GM12878 (cell line): ENCODE results near the gene PTPRH. TPM values are rescaled to one million over a fixed set of nuclear protein-coding genes. Genes with fewer than 3 reads are reported as not detected.

Experiments
- ATAC-seq: fragments of 200-7000 bp; cut with Tn5 transposase; 3 replicates; pipeline ENCODE4 v1.9.1; 2020; ENCODE audit warnings: mild to moderate bottlenecking, moderate library complexity
- BruUV-seq: library from RNA; stranded (reverse); fragments of 400-500 nt; replicated peaks from 2 replicates; lab custom pipeline; 2021; lab: Mats Ljungman, UMichigan
- CTCF ChIA-PET: fragments of 300-600 bp; sonication (Branson Sonifier 250); formaldehyde crosslinking; extraction: SDS; loops from one replicate; lab custom pipeline; 2021; ENCODE audit warnings: inconsistent platforms; lab: Yijun Ruan, JAX
- POLR2A ChIA-PET: fragments of 350-600 bp; formaldehyde crosslinking; extraction: SDS; loops from one replicate; lab custom pipeline; 2021; ENCODE audit warnings: inconsistent platforms; lab: Charles Lee
- RAD21 ChIA-PET: fragments of 300-600 bp; sonication (Branson Sonifier 250); formaldehyde crosslinking; loops from one replicate; lab custom pipeline; 2023; ENCODE audit warnings: antibody characterized with exemption; ENCODE audit not compliant: unreplicated experiment; lab: Charles Lee
- SMC1A ChIA-PET: fragments of 300-600 bp; sonication (Branson Sonifier 250); formaldehyde crosslinking; loops from one replicate; lab custom pipeline; 2023; ENCODE audit not compliant: unreplicated experiment, uncharacterized antibody; lab: Charles Lee
- DNase-seq: peaks from one replicate; pipeline ENCODE4 v3.0.0-alpha.2; 2011; ENCODE audit warnings: low read depth, low spot score
- FAIRE-seq: peaks from 3 replicates; lab custom pipeline; 2011; peaks lifted over from hg19 to GRCh38; lab: Jason Lieb, UNC
- H2AFZ ChIP-seq: 2 replicates; pipeline ENCODE4 v1.6.0; 2011; ENCODE audit warnings: low read depth, low read length, control low read depth; ENCODE audit not compliant: control insufficient read depth
- H3K27ac ChIP-seq: 2 replicates; pipeline ENCODE4 v1.5.1; 2011; ENCODE audit warnings: control low read depth; ENCODE audit not compliant: control insufficient read depth, insufficient read depth
- H3K27me3 ChIP-seq, 2 experiments: replicated peaks in 1 of 2; 2 replicates each; pipeline versions ENCODE4 v1.6.0 to v1.6.1; 2011; ENCODE audit warnings: low read length in 1 of 2; ENCODE audit not compliant: control insufficient read depth in 2 of 2, insufficient read depth in 2 of 2
- H3K36me3 ChIP-seq, 2 experiments: 2 replicates each; pipeline ENCODE4 v1.5.1; 2011; ENCODE audit warnings: low read length in 1 of 2; ENCODE audit not compliant: control insufficient read depth in 2 of 2, insufficient read depth in 2 of 2
- H3K4me1 ChIP-seq: 2 replicates; pipeline ENCODE4 v1.6.1; 2011; ENCODE audit warnings: mild to moderate bottlenecking, low read length, moderate library complexity, mixed read lengths; ENCODE audit not compliant: control insufficient read depth, insufficient read depth
- H3K4me2 ChIP-seq: 2 replicates; pipeline ENCODE4 v1.6.0; 2011; ENCODE audit warnings: control low read depth; ENCODE audit not compliant: control insufficient read depth, insufficient read depth
- H3K4me3 ChIP-seq: fragments of 200-600 bp; sonication (generic); 2 replicates; pipeline ENCODE4 v1.5.1; 2016
- H3K79me2 ChIP-seq: 2 replicates; pipeline ENCODE4 v1.6.0; 2011; ENCODE audit warnings: low read length; ENCODE audit not compliant: control insufficient read depth, insufficient read depth
- H3K9ac ChIP-seq: 2 replicates; pipeline ENCODE4 v1.8.0; 2011; ENCODE audit warnings: low read length, control low read depth, mixed read lengths; ENCODE audit not compliant: control insufficient read depth, insufficient read depth
- H3K9me3 ChIP-seq: replicated peaks from 3 replicates; pipeline ENCODE4 v1.5.1; 2011; ENCODE audit warnings: mild to moderate bottlenecking, low read length; ENCODE audit not compliant: control insufficient read depth, insufficient read depth
- H4K20me1 ChIP-seq: 2 replicates; pipeline ENCODE4 v1.6.0; 2011; ENCODE audit not compliant: control insufficient read depth, insufficient read depth
- BCLAF1 ChIP-seq: fragments of 450-650 bp; IDR thresholded peaks from 2 replicates; pipeline ENCODE4 v1.6.1; 2017; ENCODE audit warnings: antibody characterized with exemption, mild to moderate bottlenecking, moderate library complexity
- NBN ChIP-seq: fragments of 450-650 bp; IDR thresholded peaks from 2 replicates; pipeline ENCODE4 v1.6.1; 2016
- RAD51 ChIP-seq: fragments of 450-650 bp; IDR thresholded peaks from 2 replicates; pipeline ENCODE4 v1.6.1; 2016; ENCODE audit warnings: moderate library complexity, mild to moderate bottlenecking, inconsistent platforms
- WGBS: methylation state at CpG from one replicate; pipeline ENCODE4 v1.1.6; 2016; ENCODE audit warnings: low lambda C conversion rate; ENCODE audit not compliant: insufficient replicate concordance, insufficient coverage; ENCODE audit errors: missing lambda C conversion rate; 5-methylcytosine and 5-hydroxymethylcytosine counted together
- in situ Hi-C: fragments of 300-500 bp; cut with MboI; formaldehyde crosslinking; loops from 9 replicates; pipeline ENCODE4 v1.14.3; 2018; ENCODE audit warnings: mixed read lengths
- intact Hi-C: fragments of 100-400 bp; cut with micrococcal nuclease; formaldehyde crosslinking; loops from one replicate; pipeline ENCODE4 v1.14.2; 2022; ENCODE audit not compliant: unreplicated experiment
- polyA plus RNA-seq, 11 experiments: library from polyadenylated mRNA; depleted of rRNA in 4 of 11; unstranded in 6 of 11; stranded (reverse) in 5 of 11; fragments of >200 nt; fragmentation: Nextera tagmentation in 4 of 11; fragmentation: Illumina TruSeq in 1 of 11; extraction: Ambion mirVana in 4 of 11; extraction: Trizol in 1 of 11; gene quantifications; 1 replicate in 1 of 11; 2 replicates in 10 of 11; pipeline versions ENCODE4 v1.2.1 to v1.2.3, GENCODE V29; 2011 to 2016; ENCODE audit warnings: inconsistent platforms in 2 of 11, missing spikeins in 2 of 11, low read depth in 1 of 11
- total RNA-seq, 4 experiments: library from RNA; depleted of rRNA in 3 of 4; stranded (reverse); fragments of >200 nt in 3 of 4; fragmentation: Illumina TruSeq in 1 of 4; extraction: Trizol in 1 of 4; gene quantifications; 2 replicates each; pipeline versions ENCODE4 v1.2.1 to v1.2.3, GENCODE V29; 2013 to 2021

The PTPRH gene
- total and polyA plus RNA-seq, 10 of the 15 experiments (the other 5 are each of a cell fraction or from before 2014, with no cell fraction given) = 0.08 TPM; not detected in 9

DNA sequence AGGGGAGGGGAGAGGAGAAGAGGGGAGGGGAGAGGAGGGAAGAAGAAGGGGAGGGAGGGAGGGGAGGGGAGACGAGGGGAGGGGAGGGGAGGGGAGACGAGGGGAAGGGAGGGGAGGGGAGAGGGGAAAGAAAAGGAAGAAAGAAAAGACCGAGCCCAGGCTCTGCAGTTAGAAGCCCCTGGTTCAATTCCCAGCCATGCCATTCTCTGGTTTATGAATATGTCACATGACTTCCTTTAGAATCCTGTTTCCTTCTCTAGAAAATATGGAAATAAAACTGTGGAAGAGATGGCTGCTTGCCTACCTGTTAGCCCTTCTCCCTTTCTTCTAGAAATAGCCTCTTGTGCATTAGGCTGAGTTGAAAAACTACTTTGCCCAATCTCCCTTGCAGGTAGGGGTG, 74.6 kb downstream of the PTPRH start:
- no peaks in the 10 kb centered on the region for H3K27me3 ChIP-seq
- RAD21 ChIA-PET = no interaction called here
- in situ Hi-C loops = no loop called here
- TF ChIP-seq BCLAF1 (no peak), RAD51 (peak; percentile 25; the same call in 1 of the 2 replicates), NBN (no peak)
- TF ChIP-seq, all 136 proteins: peak for 1
- Histone ChIP-seq H3K79me2 (no peaks in the 10 kb centered on the region), H4K20me1 (no peaks in the 10 kb centered on the region), H3K36me3 (no peaks in the 10 kb centered on the region), H2AFZ (no peak overlapping the region), H3K4me2 (no peak overlapping the region), H3K9ac (no peak overlapping the region), H3K4me1 (peaks cover 13% of the 10 kb centered on the region), H3K4me3 (no peak overlapping the region), H3K27ac (no peak overlapping the region), H3K9me3 (no peaks in the 10 kb centered on the region)
- CTCF ChIA-PET = interaction anchor here (0.6 to 2.6 kb wide), 3 partner anchors 15 to 47 kb away, joined by 3 to 11 read pairs (median 6); no protein-coding TSS in a partner anchor
- DNase-seq = no peak
- no TSS peak for BruUV-seq
- FAIRE-seq = no peak
- POLR2A ChIA-PET = no interaction called here
- SMC1A ChIA-PET = no interaction called here
- WGBS = 0% methylated on average over 1 of the region's 3 CpGs
- intact Hi-C loops = no loop called here
- no peak for ATAC-seq
